Measurements from ENCODE around the gene METTL25.
"Not testable (repeated sequence)": the region's sequence is repeated elsewhere in the genome, so short reads cannot be mapped to it uniquely, and the experiment has no call there.

Gene METTL25

GRCh38 chr12:82358200-82359114 lies at the start of gene METTL25, which contains the start of gene CCDC59:
Gene METTL25, plus strand, starts transcription at chr12:82358529. Its CDS starts 37 bp downstream, at chr12:82358566.
Gene CCDC59, minus strand, starts transcription at chr12:82358387. Its CDS starts 11 bp downstream, at chr12:82358376.
- DNase-seq, result peak; percentile 96

- DNase-seq, result peak; percentile 1
These were observed 43.9 kb upstream of the METTL25 start for GRCh38 chr12:82314406-82314892.

- no peak for DNase-seq
These were observed 39.1 kb upstream of the METTL25 start for GRCh38 chr12:82319276-82319675.

- DNase-seq, result no peak
These were observed 32.6 kb upstream of the METTL25 start for GRCh38 chr12:82325540-82326336.

GRCh38 chr12:82326905-82327503 lies 31.3 kb upstream of the METTL25 start:
- DNase-seq, result no peak

GRCh38 chr12:82327861-82328260 lies 30.5 kb upstream of the METTL25 start:
- DNase-seq, result no peak

GRCh38 chr12:82329508-82329907 lies 28.8 kb upstream of the METTL25 start:
- DNase-seq, result no peak

GRCh38 chr12:82350161-82350560 lies 8.2 kb upstream of the METTL25 start:
- no peak for DNase-seq

GRCh38 chr12:82351390-82351789 lies 6.9 kb upstream of the METTL25 start:
- DNase-seq, result no peak

GRCh38 chr12:82357340-82357739 lies 989 bp upstream of the METTL25 start:
- no peak for DNase-seq

GRCh38 chr12:82357845-82358199 lies 507 bp upstream of the METTL25 start:
- no peak for DNase-seq

GRCh38 chr12:82359115-82359478 lies 768 bp downstream of the METTL25 start:
- DNase-seq, result no peak

GRCh38 chr12:82360834-82361233 lies 2.5 kb downstream of the METTL25 start:
- DNase-seq, result not testable (repeated sequence)

- DNase-seq, result no peak
These were observed 3.2 kb downstream of the METTL25 start for GRCh38 chr12:82361461-82361915.

- no peak for DNase-seq
These were observed 5.7 kb downstream of the METTL25 start for GRCh38 chr12:82363990-82364389.

GRCh38 chr12:82366197-82366596 lies 7.9 kb downstream of the METTL25 start:
- DNase-seq, result no peak

- no peak for DNase-seq
These were observed 16.9 kb downstream of the METTL25 start for GRCh38 chr12:82375201-82375600.

GRCh38 chr12:82378997-82379396 lies 20.7 kb downstream of the METTL25 start:
- DNase-seq, result no peak

- no peak for DNase-seq
These were observed 25.7 kb downstream of the METTL25 start for GRCh38 chr12:82383930-82384552.

- DNase-seq, result no peak
These were observed 40.5 kb downstream of the METTL25 start for GRCh38 chr12:82398879-82399278.

GRCh38 chr12:82400819-82401218 lies 42.5 kb downstream of the METTL25 start:
- no peak for DNase-seq

- DNase-seq, result no peak
These were observed 48.3 kb downstream of the METTL25 start for GRCh38 chr12:82406651-82407050.

- no peak for DNase-seq
These were observed 49.2 kb downstream of the METTL25 start for GRCh38 chr12:82407481-82407880.

Data from stimulated activated CD4-positive, alpha-beta T cell treated with anti-CD3 and anti-CD28 coated beads, Interleukin-15, amount 100 ng/mL, for 24 hours (primary cell).